ENCODE measurements around the gene GPR108. TPM values are rescaled to one million over a fixed set of nuclear protein-coding genes. Genes with fewer than 3 reads are reported as not detected.
"Not testable (repeated sequence)": the region's sequence is repeated elsewhere in the genome, so short reads cannot be mapped to it uniquely, and the experiment has no call there.

GPR108 gene
- total and polyA plus RNA-seq, 8 donors = 51.0 to 81.7 (median 62.6) TPM

GRCh38 chr19:6753178-6754031 is 16.0 kb upstream of the GPR108 start:
- intact Hi-C loops (cut with DNase I) = no loop called here
- Histone ChIP-seq H3K4me1 (peaks cover 0 to 14% of the 10 kb centered on the region in 2 donors), H3K36me3 (peaks cover 0 to 69% of the 10 kb centered on the region in 2 donors), H3K27ac (peak overlapping the region in 1 of 2 donors; percentile 72), H3K27me3 (no peaks in the 10 kb centered on the region), H3K4me3 (peak overlapping the region; percentile 21 to 39), H3K9me3 (no peaks in the 10 kb centered on the region)
- DNase-seq (peak in 3 of 4 donors; percentile 69 to 94 (median 85)), ATAC-seq (peak; percentile 92)
- peak in 1 of 2 donors; percentile 45 for TF ChIP-seq CTCF (IDR thresholded peaks at IDR 0.05)

- no peak for ATAC-seq
Observed at GRCh38 chr19:6752256-6753177, 15.1 kb upstream of the GPR108 start.

GRCh38 chr19:6751189-6751588 is 13.8 kb upstream of the GPR108 start:
- peaks cover 0 to 87% of the 10 kb centered on the region in 2 donors for H3K36me3 ChIP-seq
- ATAC-seq = no peak
- intact Hi-C loops (cut with DNase I) = no loop called here

More at GRCh38 chr19:6752256-6753177, 15.1 kb upstream of the GPR108 start:
- Histone ChIP-seq H3K36me3 (peaks cover 0 to 74% of the 10 kb centered on the region in 2 donors), H3K4me1 (peaks cover 3 to 14% of the 10 kb centered on the region in 2 donors), H3K27ac (peak overlapping the region in 1 of 2 donors; percentile 72), H3K4me3 (peak overlapping the region in 1 of 2 donors; percentile 39), H3K27me3 (no peaks in the 10 kb centered on the region), H3K9me3 (no peaks in the 10 kb centered on the region)
- no peak for TF ChIP-seq CTCF (IDR thresholded peaks at IDR 0.05)
- DNase-seq = peak in 1 of 4 donors; percentile 68
- intact Hi-C loops (cut with DNase I) = no loop called here

GRCh38 chr19:6750062-6750461 is 12.7 kb upstream of the GPR108 start:
- DNase-seq = peak in 1 of 4 donors; percentile 66
- Histone ChIP-seq H3K27me3 (no peaks in the 10 kb centered on the region), H3K9me3 (no peaks in the 10 kb centered on the region), H3K27ac (no peak overlapping the region), H3K36me3 (peaks cover 0 to 93% of the 10 kb centered on the region in 2 donors), H3K4me3 (no peak overlapping the region), H3K4me1 (peaks cover 9 to 25% of the 10 kb centered on the region in 2 donors)
- TF ChIP-seq CTCF (IDR thresholded peaks at IDR 0.05) = no peak
- intact Hi-C loops (cut with DNase I) = no loop called here
- ATAC-seq = no peak

More at GRCh38 chr19:6751189-6751588, 13.8 kb upstream of the GPR108 start:
- no peak overlapping the region for H3K27ac ChIP-seq
- DNase-seq = peak in 1 of 4 donors; percentile 28
- no peak overlapping the region for H3K4me3 ChIP-seq
- H3K27me3 ChIP-seq = no peaks in the 10 kb centered on the region
- H3K9me3 ChIP-seq = no peaks in the 10 kb centered on the region
- peaks cover 3 to 14% of the 10 kb centered on the region in 2 donors for H3K4me1 ChIP-seq
- no peak for TF ChIP-seq CTCF (IDR thresholded peaks at IDR 0.05)

GRCh38 chr19:6748543-6748942 is 11.2 kb upstream of the GPR108 start:
- H3K9me3 ChIP-seq; DNase-seq; H3K4me3 ChIP-seq; intact Hi-C loops (cut with DNase I); ATAC-seq; H3K27me3 ChIP-seq; H3K27ac ChIP-seq: not testable (repeated sequence)
- Histone ChIP-seq H3K4me1 (peaks cover 24 to 34% of the 10 kb centered on the region in 2 donors), H3K36me3 (peaks cover 0 to 92% of the 10 kb centered on the region in 2 donors)

All from left lung (tissue), 10 donors.